Brain microvascular endothelial cell (primary cell): ENCODE measurements around the gene KLHL22.
A peak's percentile ranks its signal among the peaks of the same experiment; 100 is the strongest.

Source experiments
- DNase-seq: peaks from one replicate; pipeline ENCODE4 v3.0.0-alpha.2; 2020
- H3K27ac ChIP-seq: fragments of 250-450 bp; sonication (Bioruptor Pico); 2 replicates; pipeline ENCODE4 v1.5.1; 2020; ENCODE audit warnings: mild to moderate bottlenecking, moderate library complexity
- H3K27me3 ChIP-seq: fragments of 250-450 bp; sonication (Bioruptor Pico); replicated peaks from 2 replicates; pipeline ENCODE4 v1.5.1; 2020; ENCODE audit warnings: mild to moderate bottlenecking
- H3K36me3 ChIP-seq: fragments of 250-450 bp; sonication (Bioruptor Pico); replicated peaks from 2 replicates; pipeline ENCODE4 v1.5.1; 2020; ENCODE audit warnings: mild to moderate bottlenecking
- H3K4me3 ChIP-seq: 2 replicates; pipeline ENCODE4 v1.5.1; 2011; ENCODE audit warnings: low read depth, mild to moderate bottlenecking, control low read depth, low read length, moderate library complexity
- CTCF ChIP-seq: IDR thresholded peaks from 2 replicates; pipeline ENCODE4 v1.5.1; 2011; ENCODE audit warnings: low read depth, mild to moderate bottlenecking, moderate library complexity, low read length, control low read depth, inconsistent platforms; ENCODE audit errors: missing control alignments
- in situ Hi-C: cut with HindIII; loops from 2 replicates; pipeline ENCODE4 v1.10.0; 2017; ENCODE audit warnings: low sequenced_read_pairs, low pct_ligation_motif_present

The KLHL22 gene

GRCh38 chr22:20497426-20497825 is 1.8 kb upstream of the KLHL22 start:
- Histone ChIP-seq H3K4me3 (no peak overlapping the region), H3K36me3 (no peaks in the 10 kb centered on the region), H3K27me3 (no peaks in the 10 kb centered on the region), H3K27ac (no peak overlapping the region)
- TF ChIP-seq CTCF, result no peak
- in situ Hi-C loops, result no loop called here
- DNase-seq, result no peak

DNA sequence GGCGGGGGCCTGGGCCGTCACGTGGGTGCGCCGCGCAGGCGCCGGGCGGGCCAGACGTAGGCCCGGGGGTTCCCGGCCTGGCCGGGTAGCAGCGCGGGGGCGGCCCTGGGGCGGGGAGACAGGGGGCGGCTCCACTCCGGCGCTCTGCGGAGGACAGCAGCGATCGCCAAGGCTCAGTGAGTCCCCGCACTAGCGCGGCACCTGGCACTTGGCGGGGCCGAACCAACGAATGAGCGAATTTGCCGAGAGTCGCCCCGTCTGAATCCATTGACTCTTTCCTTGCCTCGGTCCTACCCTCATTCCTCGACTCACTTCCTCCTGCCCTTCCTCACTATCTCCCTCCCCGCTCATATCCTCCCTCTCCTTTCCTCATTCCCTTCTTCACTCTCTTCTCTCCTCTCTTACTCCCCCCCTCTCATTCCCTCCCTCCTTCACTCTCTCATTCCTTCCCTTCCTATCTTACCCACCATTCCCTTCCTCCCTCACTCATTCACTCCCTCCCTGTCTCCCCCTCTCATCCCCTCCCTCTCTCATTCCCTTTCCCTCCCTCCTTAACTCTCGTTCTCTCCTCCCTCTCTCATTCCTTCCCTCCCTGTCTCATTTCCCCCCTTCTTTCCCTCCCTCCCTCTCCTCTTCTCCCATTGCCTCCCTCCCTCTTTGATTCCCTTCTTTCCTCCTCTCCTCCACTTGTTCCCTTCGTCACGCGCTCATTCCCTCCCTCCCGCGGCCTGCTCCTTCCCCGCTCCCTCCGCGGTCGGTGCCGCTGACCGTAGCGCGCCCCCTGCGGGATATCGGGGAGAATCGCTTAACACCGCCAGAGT is 476 bp upstream of the KLHL22 start:
- Histone ChIP-seq H3K27me3 (no peaks in the 10 kb centered on the region), H3K27ac (peak overlapping the region; percentile 70), H3K4me3 (peak overlapping the region; percentile 69), H3K36me3 (no peaks in the 10 kb centered on the region)
- in situ Hi-C loops, result no loop called here
- peak; percentile 95 for TF ChIP-seq CTCF
- peak; percentile 83 for DNase-seq

- Histone ChIP-seq H3K4me3 (no peak overlapping the region), H3K27me3 (no peaks in the 10 kb centered on the region), H3K36me3 (no peaks in the 10 kb centered on the region), H3K27ac (no peak overlapping the region)
- in situ Hi-C loops, result no loop called here
- TF ChIP-seq CTCF, result no peak
- no peak for DNase-seq
Observed at GRCh38 chr22:20491346-20491745, 4.2 kb downstream of the KLHL22 start.

DNA sequence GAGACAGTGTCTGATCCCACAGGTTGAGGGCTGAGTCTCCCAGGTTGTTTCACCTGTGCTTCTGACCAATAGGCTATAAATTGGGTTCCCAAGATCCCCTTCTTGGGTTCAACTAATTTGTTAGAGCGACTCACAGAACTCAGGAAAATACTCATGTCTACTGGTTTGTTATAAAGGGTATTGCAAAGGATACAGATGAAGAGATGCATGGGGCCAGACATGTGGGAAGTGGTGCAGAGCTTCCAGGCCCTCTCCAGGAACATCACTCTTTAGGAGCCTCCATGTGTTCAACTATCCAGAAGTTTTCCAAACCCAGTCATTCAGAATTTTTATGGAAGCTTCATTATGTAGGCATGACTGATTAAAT is 4.7 kb downstream of the KLHL22 start:
- H3K27me3 ChIP-seq, result no peaks in the 10 kb centered on the region
- H3K36me3 ChIP-seq, result no peaks in the 10 kb centered on the region
- in situ Hi-C loops, result no loop called here
- no peak for DNase-seq
- no peak overlapping the region for H3K27ac ChIP-seq
- no peak overlapping the region for H3K4me3 ChIP-seq
- no peak for TF ChIP-seq CTCF

- in situ Hi-C loops, result no loop called here
- no peaks in the 10 kb centered on the region for H3K27me3 ChIP-seq
- no peak for TF ChIP-seq CTCF
- H3K4me3 ChIP-seq, result no peak overlapping the region
- H3K27ac ChIP-seq, result no peak overlapping the region
- DNase-seq, result no peak
- no peaks in the 10 kb centered on the region for H3K36me3 ChIP-seq
Observed at GRCh38 chr22:20490183-20490940, 5.2 kb downstream of the KLHL22 start.

- Histone ChIP-seq H3K27me3 (no peaks in the 10 kb centered on the region), H3K27ac (no peak overlapping the region), H3K36me3 (no peaks in the 10 kb centered on the region), H3K4me3 (no peak overlapping the region)
- no peak for TF ChIP-seq CTCF
- no peak for DNase-seq
- in situ Hi-C loops, result no loop called here
Observed at GRCh38 chr22:20488946-20489345, 6.6 kb downstream of the KLHL22 start.
